GM21825 (cell line): ENCODE data around the gene AOPEP.
A peak's percentile ranks its signal among the peaks of the same experiment; 100 is the strongest.

Experiments
- ATAC-seq: cut with Tn5 transposase; IDR thresholded peaks from one replicate; pipeline ENCODE4 v1.9.1; 2021; ENCODE audit warnings: mild to moderate bottlenecking, moderate library complexity; ENCODE audit not compliant: unreplicated experiment

Gene AOPEP

DNA sequence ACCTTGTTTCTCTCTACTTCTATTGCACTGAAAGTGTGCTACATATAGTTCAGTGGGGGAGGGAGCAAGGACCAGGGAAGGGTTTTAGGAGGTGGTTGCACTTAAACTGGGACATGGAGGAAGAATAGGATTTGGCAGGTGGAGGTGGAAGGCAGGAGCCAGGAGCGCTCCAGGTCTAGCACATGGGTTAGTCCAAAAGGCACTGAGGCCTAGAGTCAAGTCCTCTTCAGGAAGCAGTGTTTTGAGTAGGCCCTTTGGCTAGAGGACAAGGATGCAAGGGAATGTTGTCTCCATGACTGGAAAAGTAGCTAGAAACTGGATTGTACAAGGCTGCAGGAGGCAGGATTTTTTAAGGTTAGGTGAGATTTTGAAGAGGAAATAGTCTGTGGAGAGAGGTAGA is 31.5 kb downstream of the AOPEP start:
- no peak for ATAC-seq

DNA sequence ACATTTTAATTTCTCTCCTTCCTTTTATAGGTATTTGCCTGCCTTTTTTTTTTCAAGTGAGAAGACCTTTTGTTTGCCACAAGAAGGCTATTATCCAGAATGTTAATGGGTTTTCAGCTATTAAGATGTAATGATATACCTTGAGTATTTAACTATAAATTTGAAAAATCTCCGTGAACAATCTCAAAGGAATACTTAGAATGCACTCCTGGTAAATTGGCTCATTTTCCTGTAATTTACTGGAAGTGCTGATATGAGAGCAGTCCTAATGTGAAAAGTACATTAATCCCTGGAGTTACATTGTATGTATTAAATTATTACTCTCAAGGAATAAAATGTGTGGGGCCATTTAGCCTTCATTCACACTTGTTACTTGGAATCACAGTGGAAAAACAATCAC is 32.4 kb downstream of the AOPEP start:
- ATAC-seq, result no peak

DNA sequence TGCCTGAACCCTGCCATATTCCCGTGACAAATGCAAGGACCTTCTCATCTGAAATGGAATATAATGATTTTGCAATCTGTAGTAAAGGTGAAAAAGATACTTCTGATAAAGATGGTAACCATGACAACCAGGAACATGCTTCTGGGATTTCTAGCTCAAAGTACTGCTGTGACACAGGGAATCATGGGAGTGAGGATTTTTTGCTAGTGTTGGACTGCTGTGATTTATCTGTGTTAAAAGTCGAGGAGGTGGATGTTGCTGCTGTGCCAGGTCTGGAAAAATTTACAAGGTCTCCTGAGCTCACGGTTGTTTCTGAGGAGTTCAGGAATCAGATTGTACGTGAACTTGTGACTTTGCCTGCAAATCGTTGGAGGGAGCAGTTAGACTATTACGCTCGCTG is 33.5 kb downstream of the AOPEP start:
- no peak for ATAC-seq

DNA sequence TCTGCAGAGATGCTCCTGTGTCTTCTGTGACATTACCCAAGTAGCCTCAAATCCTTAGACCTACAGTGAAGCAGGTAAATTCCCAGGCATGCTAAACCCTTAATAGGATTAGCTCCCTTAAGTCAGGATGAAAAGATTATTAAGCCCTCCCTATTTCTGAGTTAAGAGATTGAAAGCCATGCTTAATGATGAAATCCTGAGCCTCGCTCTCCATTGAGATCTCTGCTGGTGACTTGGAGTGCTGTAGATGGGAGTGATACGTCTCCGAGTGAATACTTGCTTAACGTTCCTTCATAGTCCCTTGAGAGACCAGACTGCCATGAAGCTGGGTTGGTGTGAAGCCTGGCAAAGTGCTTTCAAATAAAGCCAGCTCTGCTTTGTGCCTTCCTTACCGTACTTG is 34.2 kb downstream of the AOPEP start:
- ATAC-seq, result no peak

DNA sequence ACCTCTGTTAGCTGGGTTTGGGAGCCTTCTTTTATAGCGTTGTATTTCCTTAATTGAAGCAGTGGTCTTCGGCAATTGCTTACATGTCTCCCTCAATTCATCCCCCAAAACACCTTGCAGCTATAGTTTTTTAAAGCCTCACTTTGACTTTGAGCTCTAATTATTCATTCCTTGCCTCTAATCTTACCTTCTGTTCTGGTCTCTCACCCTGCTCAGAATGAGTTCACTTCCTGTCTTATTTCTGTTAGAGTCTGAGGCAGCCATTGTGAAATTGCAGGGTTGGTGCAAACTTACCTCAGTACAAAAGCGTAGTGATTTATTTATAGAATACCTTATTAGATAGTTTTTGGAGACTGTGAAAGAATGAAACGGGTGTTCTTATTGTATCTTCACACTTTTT is 35.0 kb downstream of the AOPEP start:
- no peak for ATAC-seq

DNA sequence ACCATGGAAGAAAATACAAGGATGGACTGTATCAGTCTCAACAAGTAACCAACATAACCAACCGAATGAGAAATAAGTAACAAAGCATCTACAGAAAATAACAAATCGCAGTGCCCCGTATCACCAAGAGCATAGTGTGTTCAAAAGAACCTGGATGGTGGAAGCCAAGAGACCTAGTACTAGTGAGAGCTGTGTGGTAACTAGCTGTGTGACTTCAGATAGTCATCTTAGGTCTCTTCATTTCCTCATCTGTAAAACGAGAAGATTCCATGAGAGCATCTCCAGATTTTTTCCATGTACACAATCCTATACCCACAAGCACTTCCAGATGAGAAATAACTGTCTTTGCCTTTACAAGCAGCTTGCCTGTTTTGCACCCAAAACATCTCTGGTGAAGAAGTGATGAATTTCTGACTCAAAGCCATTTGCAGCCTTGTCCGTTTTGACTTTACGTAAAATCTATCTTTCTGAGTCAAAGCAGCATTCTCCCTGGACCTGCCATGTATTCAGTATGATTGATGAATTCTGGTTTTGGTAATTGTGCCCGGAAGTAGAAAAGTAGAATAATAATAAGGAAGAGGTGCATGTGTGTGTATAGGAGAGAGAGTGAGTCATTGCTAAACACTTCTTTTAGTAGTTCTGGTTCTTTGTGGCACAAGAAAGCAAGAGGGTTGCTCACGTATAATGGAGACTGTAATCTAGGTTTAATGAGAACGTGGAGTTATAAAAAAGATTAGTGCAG is 41.0 kb downstream of the AOPEP start:
- no peak for ATAC-seq

DNA sequence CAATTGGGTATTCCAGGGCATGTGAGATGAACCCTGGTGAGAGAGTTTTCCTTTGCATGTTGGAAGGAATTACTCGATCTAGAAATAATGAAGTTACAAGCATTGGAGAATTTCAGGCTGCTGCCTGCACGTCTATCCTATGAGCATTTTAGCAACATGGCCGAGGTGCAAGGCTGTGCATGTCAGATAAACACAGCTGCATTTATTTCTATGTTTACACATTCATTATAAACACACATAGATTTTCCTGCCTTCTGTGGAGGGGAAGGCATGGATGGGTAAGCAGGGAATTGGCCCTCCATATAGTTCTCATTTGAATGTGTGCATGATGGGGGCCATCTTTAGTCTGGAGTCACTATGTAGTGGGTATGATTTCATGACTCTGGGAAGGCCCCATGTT is 42.3 kb downstream of the AOPEP start:
- no peak for ATAC-seq

DNA sequence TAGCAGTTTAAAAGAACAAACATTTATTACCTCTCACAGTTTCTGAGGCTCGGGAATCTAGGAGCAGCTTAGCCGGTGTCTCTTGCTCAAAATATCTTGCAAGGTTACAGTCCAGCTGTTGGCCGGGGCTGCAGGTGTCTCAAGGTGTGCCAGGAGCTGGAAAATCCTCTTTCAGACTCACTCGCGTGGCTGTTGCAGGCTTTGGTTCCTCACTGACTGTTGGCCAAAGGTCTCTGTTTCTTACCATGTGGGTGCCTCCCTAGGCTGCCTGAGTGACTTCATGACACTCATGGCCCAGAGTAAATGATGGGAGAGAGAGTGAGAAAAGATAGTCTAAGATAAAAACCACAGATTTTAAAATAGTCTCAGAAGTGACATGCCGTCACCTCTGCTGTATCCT is 43.8 kb downstream of the AOPEP start:
- no peak for ATAC-seq

DNA sequence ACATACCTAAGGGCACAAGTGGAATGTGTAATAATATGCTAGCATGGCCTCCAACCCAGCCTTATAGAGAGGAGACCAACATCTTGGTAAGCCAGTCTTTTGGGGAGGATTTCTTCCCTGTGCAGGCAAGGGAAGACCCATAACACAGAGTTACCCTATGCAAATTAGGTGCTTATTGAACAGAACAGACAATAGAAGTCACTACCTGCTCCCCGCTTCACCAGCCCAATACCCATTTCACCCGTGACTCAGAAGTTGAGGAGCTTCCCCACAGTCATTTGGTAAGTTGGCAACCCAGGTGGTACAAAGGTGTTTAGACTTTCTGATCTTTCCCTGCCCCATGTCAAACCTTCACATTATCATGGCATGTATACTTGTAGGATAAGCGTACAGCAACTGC is 44.6 kb downstream of the AOPEP start:
- no peak for ATAC-seq

DNA sequence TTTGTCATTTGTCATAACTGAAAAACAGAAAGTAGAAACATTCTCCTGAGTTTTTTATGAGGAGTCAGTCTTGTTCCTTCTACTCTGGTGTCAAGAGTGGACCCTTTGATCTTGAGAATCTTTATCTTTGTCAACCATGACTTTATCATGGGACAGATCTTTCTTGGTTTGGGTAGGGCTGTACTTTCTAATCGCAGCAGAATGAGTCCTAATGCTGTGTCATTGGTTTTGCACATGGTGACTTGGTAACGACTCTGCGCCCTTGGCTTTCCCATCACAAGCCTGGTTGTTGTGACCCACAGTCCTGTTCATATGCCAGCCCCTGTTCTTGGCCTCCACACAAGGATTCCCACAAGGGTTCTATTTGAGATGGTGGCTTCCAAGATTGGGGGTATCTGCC is 45.6 kb downstream of the AOPEP start:
- no peak for ATAC-seq

DNA sequence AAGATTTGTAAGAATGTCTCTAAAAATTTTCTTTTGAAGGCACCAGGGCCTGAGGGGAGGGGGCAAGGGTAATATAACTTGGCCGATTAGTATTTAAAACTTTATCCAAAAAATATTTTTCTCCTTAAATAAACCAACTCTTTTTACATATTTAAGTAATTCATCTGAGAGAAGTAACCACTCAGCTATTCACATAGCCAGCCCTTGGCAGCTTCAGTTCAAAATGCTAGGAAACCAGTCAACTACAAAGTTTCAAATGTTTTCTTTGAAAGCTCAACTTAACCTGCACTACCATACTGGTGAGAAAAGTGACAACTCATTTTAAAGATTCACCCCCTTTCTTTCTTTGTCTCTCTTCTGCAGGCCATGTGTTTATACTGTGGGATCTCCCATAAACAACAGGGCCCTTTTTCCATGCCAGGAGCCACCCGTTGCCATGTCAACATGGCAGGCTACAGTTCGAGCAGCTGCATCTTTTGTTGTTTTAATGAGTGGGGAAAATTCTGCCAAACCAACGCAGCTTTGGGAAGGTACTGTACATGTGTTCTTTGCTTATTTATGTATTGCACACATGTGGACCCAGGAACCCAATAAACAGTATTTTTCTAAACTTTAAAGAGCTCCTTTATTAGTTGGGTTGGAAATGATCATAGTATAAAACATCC is 46.3 kb downstream of the AOPEP start:
- no peak for ATAC-seq

DNA sequence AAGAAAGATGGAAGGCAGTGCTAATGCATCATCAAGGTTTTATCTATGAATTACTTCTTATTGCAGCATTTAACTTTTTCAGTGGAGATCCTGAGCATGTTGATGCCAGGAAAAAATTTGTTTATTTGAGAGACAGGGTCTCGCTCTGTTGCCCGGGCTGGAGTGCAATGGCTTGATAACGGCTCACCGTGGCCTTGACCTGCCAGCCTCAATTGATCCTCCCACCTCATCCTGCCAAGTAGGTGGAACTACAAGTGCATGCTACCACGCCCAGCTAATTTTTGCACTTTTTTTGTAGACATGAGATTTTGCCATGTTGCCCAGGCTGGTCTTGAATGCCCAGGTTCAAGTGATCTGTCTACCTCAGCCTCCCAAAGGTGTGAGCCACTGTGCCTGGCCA is 47.2 kb downstream of the AOPEP start:
- ATAC-seq, result no peak

DNA sequence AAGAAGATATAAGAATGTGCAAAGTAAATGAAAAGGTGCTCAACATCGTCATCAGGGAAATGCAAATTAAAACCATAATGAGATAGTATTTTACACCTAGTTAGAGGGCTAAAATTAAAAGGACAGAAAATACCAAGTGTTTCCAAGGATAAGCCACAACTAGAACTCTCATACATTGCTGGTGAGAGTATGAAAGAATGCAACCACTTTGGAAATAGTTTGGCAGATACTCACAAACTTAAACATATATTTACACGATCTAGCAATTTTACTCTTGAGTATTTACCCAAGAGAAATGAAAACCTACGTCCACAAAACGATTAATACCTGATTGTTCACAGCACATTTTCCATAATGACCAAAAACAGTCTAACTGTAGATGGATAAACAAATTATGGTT is 51.5 kb downstream of the AOPEP start:
- no peak for ATAC-seq

DNA sequence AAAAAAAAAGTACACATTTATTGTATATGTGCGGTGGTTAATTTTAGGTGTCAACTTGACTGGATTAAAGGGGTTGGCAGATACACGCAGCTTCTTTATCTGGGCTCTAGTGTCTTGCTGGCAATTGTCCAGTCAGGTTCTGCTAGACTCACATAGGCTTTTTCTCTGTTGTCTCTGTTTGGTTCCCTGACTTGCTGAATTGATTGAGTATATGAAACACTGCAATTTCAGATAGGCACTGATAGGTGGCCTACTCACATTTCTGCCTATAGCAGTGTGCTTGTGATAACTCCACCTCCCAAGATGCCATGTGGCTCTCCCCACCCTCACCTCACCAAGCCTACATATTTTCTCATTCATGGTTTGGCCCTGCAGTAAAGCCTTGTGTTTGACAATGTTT is 52.5 kb downstream of the AOPEP start:
- ATAC-seq, result no peak

DNA sequence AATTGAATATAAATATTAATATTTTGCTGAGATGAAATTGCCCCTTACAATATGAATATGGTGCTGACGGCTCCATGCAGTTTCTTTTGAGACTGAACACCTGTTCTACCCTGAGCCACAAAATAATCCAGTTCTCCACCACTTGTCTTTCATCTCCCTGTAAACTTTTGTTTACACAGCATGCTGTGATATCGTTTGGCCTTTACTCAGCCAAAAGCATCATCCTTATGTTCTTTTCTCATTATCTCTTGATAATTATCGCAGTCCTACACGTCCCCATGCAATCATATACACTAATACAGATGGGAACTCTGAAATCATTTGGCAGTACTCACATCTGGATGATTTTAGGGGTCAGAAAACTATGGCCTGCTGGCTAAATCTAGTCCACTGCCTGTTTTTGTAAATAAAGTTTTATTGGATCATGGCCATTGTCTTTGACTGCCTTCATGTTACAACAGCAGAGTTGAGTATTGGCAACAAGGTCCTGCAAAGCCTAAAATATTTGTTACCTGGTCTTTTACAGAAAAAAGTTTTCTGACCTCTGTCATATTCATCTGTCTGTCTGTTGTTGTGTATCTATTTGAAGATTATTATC is 53.3 kb downstream of the AOPEP start:
- no peak for ATAC-seq

DNA sequence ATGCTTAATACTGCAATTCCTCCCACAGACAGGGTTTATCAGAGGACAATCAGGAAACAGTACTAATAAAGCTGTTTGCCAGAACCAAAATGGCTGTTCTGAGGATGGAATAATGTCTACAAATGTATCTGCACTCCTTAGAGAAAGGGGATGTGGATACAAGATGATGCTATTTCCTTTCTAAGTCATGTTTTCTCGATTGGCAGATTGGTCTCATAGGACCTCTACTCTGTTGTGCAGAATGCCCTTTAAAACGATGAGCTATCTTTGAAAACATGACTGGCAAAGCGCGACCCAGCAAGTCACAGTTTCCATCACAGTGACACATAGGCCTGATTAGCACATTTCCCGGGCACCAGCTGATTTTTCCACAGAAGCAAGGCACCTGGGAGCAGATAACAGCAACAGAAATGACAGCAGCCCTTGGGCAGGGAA is 54.0 kb downstream of the AOPEP start:
- ATAC-seq, result no peak

DNA sequence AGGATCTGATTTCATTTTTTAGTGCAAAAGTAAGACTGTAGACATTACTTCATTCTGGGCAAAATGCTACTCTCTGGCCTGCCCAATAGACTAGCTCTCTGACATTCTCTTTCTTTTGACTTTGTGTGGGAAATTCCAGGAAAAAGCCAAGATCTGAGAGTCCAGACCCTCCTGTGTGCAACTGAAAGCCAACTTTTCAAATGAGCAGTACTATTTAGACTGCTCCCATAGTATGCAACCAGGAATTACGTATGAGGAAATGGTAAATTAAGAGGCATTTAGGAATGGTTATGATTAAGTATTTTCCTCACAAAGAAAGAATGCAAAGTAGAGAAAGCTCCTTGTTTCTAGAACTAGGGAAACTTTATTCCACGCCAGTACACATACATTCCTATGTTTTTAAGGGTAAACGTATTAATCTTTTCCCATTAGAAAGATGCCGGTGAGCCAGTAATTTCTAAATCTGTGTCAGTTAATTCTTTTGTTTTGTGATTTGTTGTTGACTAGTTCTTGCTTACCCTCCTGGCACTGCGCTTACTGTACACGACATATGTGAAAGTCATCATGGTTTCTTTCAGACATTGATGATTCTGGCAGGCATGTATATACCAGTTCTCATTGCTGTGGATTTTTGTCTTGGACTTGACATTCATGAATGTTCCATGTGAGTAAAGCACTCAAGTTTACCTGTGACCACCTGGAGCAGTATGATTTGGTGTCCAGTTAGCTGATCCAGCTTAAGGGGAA is 56.0 kb downstream of the AOPEP start:
- ATAC-seq, result no peak

DNA sequence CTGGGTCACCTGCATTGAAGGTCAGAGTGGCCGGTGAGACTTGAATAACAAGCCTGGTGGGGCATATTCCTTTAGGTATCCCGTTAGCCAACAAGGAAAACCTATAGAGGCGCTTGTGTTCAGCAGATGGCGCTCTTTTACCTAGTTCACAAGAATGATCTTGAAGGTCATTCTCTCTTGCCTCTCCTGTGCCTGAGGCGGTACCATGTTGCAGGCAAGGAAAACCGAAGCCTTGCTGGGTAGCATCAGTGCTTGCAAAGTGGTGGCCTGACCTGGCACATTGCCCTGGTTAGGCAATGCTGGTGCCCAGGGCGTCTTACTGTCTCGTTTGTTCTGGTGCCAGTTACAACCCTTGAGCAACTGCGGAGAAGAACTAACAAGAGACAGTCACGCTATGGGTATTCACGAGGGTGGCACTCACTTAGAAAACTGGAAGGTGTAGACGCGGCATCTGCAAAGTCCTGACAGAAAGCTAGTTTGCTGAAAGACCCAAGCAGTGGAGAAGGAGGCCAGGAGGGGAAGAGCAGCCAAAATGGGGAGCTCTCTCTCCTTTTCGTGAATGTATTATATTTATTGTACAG is 56.7 kb downstream of the AOPEP start:
- peak; percentile 58 for ATAC-seq

DNA sequence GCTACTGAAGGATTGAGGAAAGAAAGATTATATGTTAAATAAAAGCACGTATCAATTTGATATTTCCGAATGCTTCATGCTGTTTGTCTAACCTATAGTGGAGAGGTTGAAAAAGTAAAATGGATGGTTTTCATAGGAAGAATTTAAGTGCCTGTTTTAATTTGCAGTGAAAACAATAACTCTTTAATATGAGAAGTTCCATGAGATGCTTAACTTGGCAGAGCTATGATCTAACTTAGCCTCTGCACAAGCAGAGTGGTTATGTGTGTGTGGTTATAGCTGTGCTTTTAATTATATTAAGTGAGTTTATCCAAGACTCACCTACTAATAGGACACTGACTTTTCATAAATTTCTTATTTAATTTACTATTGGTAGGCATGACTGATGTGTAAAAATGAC is 57.4 kb downstream of the AOPEP start:
- ATAC-seq, result no peak

DNA sequence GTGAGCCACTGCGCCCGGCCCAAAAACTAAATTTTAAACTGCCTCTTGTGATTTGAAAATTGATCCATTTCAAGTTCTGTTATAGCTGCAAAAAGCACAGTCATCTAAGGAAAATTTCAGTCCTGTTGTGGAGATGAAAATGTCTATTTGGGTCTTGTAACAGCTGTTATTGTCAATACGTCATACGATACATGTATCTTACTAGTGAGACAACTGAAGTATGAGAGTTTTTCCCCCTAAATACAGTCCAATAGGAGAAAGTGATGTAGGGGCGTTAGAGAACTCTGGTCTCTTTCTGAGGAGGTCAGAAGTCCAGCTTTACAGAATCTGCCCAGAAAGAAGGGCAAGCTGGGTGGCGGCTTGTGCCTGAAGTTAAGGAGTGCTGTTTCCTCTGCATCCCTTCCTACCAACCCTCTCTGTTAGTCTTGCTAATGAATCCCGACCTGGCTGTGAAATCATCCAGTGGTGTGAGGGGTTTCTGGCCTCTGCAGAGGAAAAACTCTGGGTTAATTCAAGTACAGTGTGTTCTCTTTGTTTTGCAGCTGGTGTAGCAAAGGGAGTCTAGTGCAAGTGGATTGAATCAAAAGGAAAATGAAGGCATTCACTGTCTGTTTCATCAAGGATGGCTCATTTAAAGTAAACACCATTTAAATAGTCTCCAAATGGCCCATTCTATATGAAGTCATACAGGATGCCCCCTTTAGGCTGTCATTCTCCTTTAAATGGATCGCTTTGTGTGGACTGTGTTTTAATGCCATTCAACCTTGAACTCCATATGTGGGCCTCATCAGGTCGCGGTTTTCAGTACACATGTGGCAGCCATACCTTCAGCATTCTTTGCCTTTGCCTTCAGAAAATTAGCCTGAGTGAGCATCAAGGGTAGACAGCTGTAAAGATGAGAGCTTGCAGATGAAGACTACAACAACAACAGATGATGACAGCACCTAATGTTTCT is 59.0 kb downstream of the AOPEP start:
- ATAC-seq, result no peak
